Ovary (tissue), 9 donors: ENCODE measurements around the gene TNFSF13. TPM values are rescaled to one million over a fixed set of nuclear protein-coding genes. Genes with fewer than 3 reads are reported as not detected.

Source experiments
- DNase-seq, 5 donors: peaks; one replicate each; pipeline ENCODE4 v3.0.0-alpha.2; 2019 to 2020
- H3K27ac ChIP-seq, 2 donors: fragments of 200-600 bp; one replicate each; pipeline versions ENCODE4 v1.5.1 to v1.8.0; 2019 to 2022
- H3K27me3 ChIP-seq: fragments of 200-600 bp; one replicate; pipeline ENCODE4 v1.8.0; 2022
- H3K36me3 ChIP-seq: fragments of 200-600 bp; sonication (generic); one replicate; pipeline ENCODE4 v1.5.1; 2019
- H3K4me1 ChIP-seq: one replicate; pipeline ENCODE4 v1.8.1; 2013; ENCODE audit warnings: mild to moderate bottlenecking, moderate library complexity; ENCODE audit not compliant: insufficient read depth
- H3K4me3 ChIP-seq: fragments of 200-600 bp; sonication (generic); one replicate; pipeline ENCODE4 v1.5.1; 2017
- H3K9me3 ChIP-seq, 2 donors: fragments of 200-600 bp in 1 of 2; sonication (generic) in 1 of 2; one replicate each; pipeline versions ENCODE4 v1.5.1 to v1.8.1; 2013 to 2019; ENCODE audit warnings: mild to moderate bottlenecking in 1 of 2, moderate library complexity in 1 of 2
- CTCF ChIP-seq, 3 donors: fragments of 450-650 bp in 2 of 3; fragments of 200-600 bp in 1 of 3; IDR thresholded peaks; one replicate each; pipeline versions ENCODE4 v1.5.1 to v1.8.0; 2016 to 2022; ENCODE audit warnings: antibody characterized with exemption in 3 of 3, mild to moderate bottlenecking in 1 of 3
- EP300 ChIP-seq: sonication (generic); formaldehyde crosslinking; IDR thresholded peaks from one replicate; pipeline ENCODE4 v1.6.1; 2017; ENCODE audit warnings: antibody characterized with exemption
- POLR2A ChIP-seq: fragments of 450-650 bp; IDR thresholded peaks from one replicate; pipeline ENCODE4 v1.6.1; 2017; ENCODE audit warnings: antibody characterized with exemption, mild to moderate bottlenecking, moderate library complexity
- WGBS, 3 donors: extraction: QIAGEN DNeasy Blood & Tissue Kit in 1 of 3; methylation state at CpG; one replicate each; pipeline versions ENCODE4 v1.1.5 to v1.1.7; 2013 to 2017; 5-methylcytosine and 5-hydroxymethylcytosine counted together
- intact Hi-C, 4 donors: fragments of 100-400 bp; cut with DNase I; formaldehyde crosslinking; loops; one replicate each; pipeline versions ENCODE4 v1.11.0 to v1.15.1; 2022 to 2023
- polyA plus RNA-seq, 2 donors: library from polyadenylated mRNA; stranded (reverse); fragments of 200-250 nt in 1 of 2; fragments of 350-450 nt in 1 of 2; fragmentation: Illumina TruSeq in 1 of 2; extraction: RNeasy Lipid Tissue Mini Kit (QIAGEN cat#74804) in 1 of 2; gene quantifications; one replicate each; pipeline ENCODE4 v1.2.3, GENCODE V29; 2013 to 2014
- total RNA-seq, 7 donors: library from RNA; depleted of rRNA in 2 of 7; stranded (reverse); fragments of >200 nt in 2 of 7; fragmentation: NEBNext Ultra II Directional in 3 of 7; extraction: Animal tissue kit (Norgen Biotek cat#: 25700) in 3 of 7; gene quantifications; one replicate each; pipeline versions ENCODE4 v1.1.0 to v1.2.4, GENCODE V29; 2016 to 2023
- donor health status: DM: no; HTN: no; CAD: no; lungs with moderate emphysema.
- donor health status: DM: no; HTN: no; CAD: no.
- donor health status: Bipolar disorder and iron deficiency.
- donor health status: DM: yes; HTN: yes; CAD: no.
- donor health status: DM: no; HTN: no; CAD: no.
- donor health status: DM: yes; HTN: yes; CAD: no.

TNFSF13 gene
- total and polyA plus RNA-seq, 9 donors: 10.4 to 38.8 (median 21.7) TPM

- Histone ChIP-seq H3K4me1 (peaks cover 3% of the 10 kb centered on the region), H3K36me3 (no peaks in the 10 kb centered on the region), H3K27ac (peak overlapping the region; percentile 94 to 97), H3K27me3 (no peaks in the 10 kb centered on the region), H3K4me3 (peak overlapping the region; percentile 100), H3K9me3 (no peaks in the 10 kb centered on the region)
- WGBS, 3 donors: 0 to 1% (median 0%) methylated on average over 49 to 71 of the region's 71 CpGs
- DNase-seq: peak; percentile 89 to 92 (median 91)
- intact Hi-C loops: loop anchor here in 1 of 4 donors (5.0 kb wide), 2 partner anchors 114 to 266 kb away; partner anchors contain the start of genes EIF5A, TP53 and WRAP53
- TF ChIP-seq POLR2A (peak; percentile 16), EP300 (peak; percentile 65), CTCF (IDR thresholded peaks at IDR 0.05) (no peak)
Measured at GRCh38 chr17:7573324-7574080, 15.0 kb downstream of the TNFSF13 start.

- Histone ChIP-seq H3K27me3 (no peaks in the 10 kb centered on the region), H3K36me3 (no peaks in the 10 kb centered on the region), H3K4me3 (peak overlapping the region; percentile 100), H3K27ac (peak overlapping the region; percentile 94 to 97), H3K4me1 (peaks cover 3% of the 10 kb centered on the region), H3K9me3 (no peaks in the 10 kb centered on the region)
- intact Hi-C loops: loop anchor here in 1 of 4 donors (5.0 kb wide), 2 partner anchors 113 to 267 kb away; partner anchors contain the start of genes EIF5A, TP53 and WRAP53
- TF ChIP-seq EP300 (no peak), CTCF (IDR thresholded peaks at IDR 0.05) (no peak), POLR2A (no peak)
- no peak for DNase-seq
- 11 to 17% (median 11%) methylated on average over 15 of the region's 15 CpGs for WGBS, 3 donors
Measured at GRCh38 chr17:7574176-7574953, 15.8 kb downstream of the TNFSF13 start.

GRCh38 chr17:7575481-7575883 is 16.9 kb downstream of the TNFSF13 start:
- intact Hi-C loops: no loop called here
- no peak overlapping the region for H3K4me3 ChIP-seq
- no peaks in the 10 kb centered on the region for H3K9me3 ChIP-seq
- DNase-seq: no peak
- no peaks in the 10 kb centered on the region for H3K36me3 ChIP-seq
- H3K4me1 ChIP-seq: peaks cover 3% of the 10 kb centered on the region
- no peak for TF ChIP-seq POLR2A
- TF ChIP-seq EP300: no peak
- TF ChIP-seq CTCF (IDR thresholded peaks at IDR 0.05): no peak
- WGBS, 3 donors: 45 to 59% (median 53%) methylated on average over 1 of the region's 1 CpG
- no peaks in the 10 kb centered on the region for H3K27me3 ChIP-seq
- H3K27ac ChIP-seq: peak overlapping the region in 1 of 2 donors; percentile 1

GRCh38 chr17:7575959-7576358 is 17.4 kb downstream of the TNFSF13 start:
- no peaks in the 10 kb centered on the region for H3K36me3 ChIP-seq
- no peak overlapping the region for H3K27ac ChIP-seq
- intact Hi-C loops: no loop called here
- no peak overlapping the region for H3K4me3 ChIP-seq
- peaks cover 3% of the 10 kb centered on the region for H3K4me1 ChIP-seq
- WGBS, 3 donors: 52 to 66% (median 60%) methylated on average over 7 of the region's 7 CpGs
- TF ChIP-seq EP300: no peak
- TF ChIP-seq CTCF (IDR thresholded peaks at IDR 0.05): no peak
- TF ChIP-seq POLR2A: no peak
- H3K27me3 ChIP-seq: no peaks in the 10 kb centered on the region
- no peak for DNase-seq
- H3K9me3 ChIP-seq: no peaks in the 10 kb centered on the region
